Measurements from ENCODE around the gene CCDC97. TPM values are rescaled to one million over a fixed set of nuclear protein-coding genes. Genes with fewer than 3 reads are reported as not detected.

CCDC97 gene
- total RNA-seq, 1 experiment from 2014 or later: 23.0 TPM

DNA sequence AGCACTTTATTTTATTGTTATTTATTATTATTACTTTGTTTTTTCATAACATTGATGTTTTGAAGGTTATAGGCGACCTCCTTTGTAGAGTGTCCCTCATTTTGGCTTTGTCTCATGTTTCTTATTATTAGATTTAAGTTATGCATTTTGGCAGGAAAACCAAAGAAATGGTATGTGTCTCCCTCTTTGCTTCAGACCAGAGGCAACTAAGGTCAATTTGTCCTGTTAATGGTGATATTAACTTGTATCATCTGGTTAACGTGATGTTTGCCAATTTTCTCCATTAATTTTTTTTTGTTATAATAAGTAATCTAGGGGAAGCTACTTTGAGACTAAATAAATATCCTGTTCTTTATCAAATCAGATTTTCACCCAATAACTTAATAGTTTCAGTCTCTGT lies 62.5 kb downstream of the CCDC97 start:
- BruUV-seq (replicated peaks): no TSS peak
- RAD21 ChIA-PET (ENCODE audit: low non-redundant PET in 1 of 2, low total read pairs in 2 of 2, uncharacterized antibody in 2 of 2, unreplicated experiment in 2 of 2): no interaction called here
- no peak overlapping the region for H2AFZ ChIP-seq (ENCODE audit: low read depth, low read length, poor library complexity, severe bottlenecking)
- intact Hi-C loops (cut with micrococcal nuclease): no loop called here
- H3K27ac ChIP-seq (ENCODE audit: low read depth, low read length): no peak overlapping the region
- DNase-seq (ENCODE audit: low read depth, low spot score) (no peak), ATAC-seq (no peak)
- no peaks in the 10 kb centered on the region for H3K79me2 ChIP-seq (ENCODE audit: insufficient read depth, low read length)
- no peak overlapping the region for H3K4me3 ChIP-seq (replicated peaks in 1 of 2; ENCODE audit: low read depth in 1 of 2, low read length in 2 of 2)
- H3K27me3 ChIP-seq (ENCODE audit: insufficient read depth, low read length): no peaks in the 10 kb centered on the region
- POLR2A ChIA-PET: interaction anchor here (1.5 kb wide), 1 partner anchor 9 kb away, joined by 3 read pairs; the partner anchor contains the start of gene B9D2
- peaks cover 0 to 13% of the 10 kb centered on the region in 2 experiments; a peak in 2 of 4 replicates for H3K4me1 ChIP-seq (ENCODE audit: control insufficient read depth in 1 of 2, insufficient read depth in 2 of 2, low read length in 2 of 2)
- H3K9me3 ChIP-seq (ENCODE audit: control insufficient read depth in 1 of 2, insufficient read depth in 1 of 2, low read depth in 1 of 2, low read length in 2 of 2): no peaks in the 10 kb centered on the region
- TF ChIP-seq, protein P1, sequence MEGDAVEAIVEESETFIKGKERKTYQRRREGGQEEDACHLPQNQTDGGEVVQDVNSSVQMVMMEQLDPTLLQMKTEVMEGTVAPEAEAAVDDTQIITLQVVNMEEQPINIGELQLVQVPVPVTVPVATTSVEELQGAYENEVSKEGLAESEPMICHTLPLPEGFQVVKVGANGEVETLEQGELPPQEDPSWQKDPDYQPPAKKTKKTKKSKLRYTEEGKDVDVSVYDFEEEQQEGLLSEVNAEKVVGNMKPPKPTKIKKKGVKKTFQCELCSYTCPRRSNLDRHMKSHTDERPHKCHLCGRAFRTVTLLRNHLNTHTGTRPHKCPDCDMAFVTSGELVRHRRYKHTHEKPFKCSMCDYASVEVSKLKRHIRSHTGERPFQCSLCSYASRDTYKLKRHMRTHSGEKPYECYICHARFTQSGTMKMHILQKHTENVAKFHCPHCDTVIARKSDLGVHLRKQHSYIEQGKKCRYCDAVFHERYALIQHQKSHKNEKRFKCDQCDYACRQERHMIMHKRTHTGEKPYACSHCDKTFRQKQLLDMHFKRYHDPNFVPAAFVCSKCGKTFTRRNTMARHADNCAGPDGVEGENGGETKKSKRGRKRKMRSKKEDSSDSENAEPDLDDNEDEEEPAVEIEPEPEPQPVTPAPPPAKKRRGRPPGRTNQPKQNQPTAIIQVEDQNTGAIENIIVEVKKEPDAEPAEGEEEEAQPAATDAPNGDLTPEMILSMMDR (IDR thresholded peaks at IDR 0.05 in 2 of 3, conservative IDR thresholded peaks at IDR 0.05 in 1 of 3; ENCODE audit: borderline replicate concordance in 1 of 3, insufficient read depth in 1 of 3, low read depth in 2 of 3, low read length in 2 of 3): no peak
- TF ChIP-seq ZFX (IDR thresholded peaks at IDR 0.05) (no peak), CEBPB (IDR thresholded peaks at IDR 0.05; ENCODE audit: low read depth) (no peak), FOSL1 (IDR thresholded peaks at IDR 0.05; ENCODE audit: low read depth) (no peak), CBX3 (IDR thresholded peaks at IDR 0.05; ENCODE audit: low read depth) (no peak), EZH2 (IDR thresholded peaks at IDR 0.05) (no peak), YY1 (IDR thresholded peaks at IDR 0.05; ENCODE audit: extremely low read depth, insufficient replicate concordance, low read depth, low read length) (no peak), SRF (IDR thresholded peaks at IDR 0.05; ENCODE audit: low read depth) (no peak), SIN3A (IDR thresholded peaks at IDR 0.05; ENCODE audit: low read depth) (no peak), POLR2A (IDR thresholded peaks at IDR 0.05; ENCODE audit: borderline replicate concordance, extremely low read depth, insufficient read depth, insufficient read length) (no peak), RAD21 (IDR thresholded peaks at IDR 0.05; ENCODE audit: low read depth) (no peak), SP1 (IDR thresholded peaks at IDR 0.05; ENCODE audit: low read depth) (no peak)
- TF ChIP-seq, protein P2, sequence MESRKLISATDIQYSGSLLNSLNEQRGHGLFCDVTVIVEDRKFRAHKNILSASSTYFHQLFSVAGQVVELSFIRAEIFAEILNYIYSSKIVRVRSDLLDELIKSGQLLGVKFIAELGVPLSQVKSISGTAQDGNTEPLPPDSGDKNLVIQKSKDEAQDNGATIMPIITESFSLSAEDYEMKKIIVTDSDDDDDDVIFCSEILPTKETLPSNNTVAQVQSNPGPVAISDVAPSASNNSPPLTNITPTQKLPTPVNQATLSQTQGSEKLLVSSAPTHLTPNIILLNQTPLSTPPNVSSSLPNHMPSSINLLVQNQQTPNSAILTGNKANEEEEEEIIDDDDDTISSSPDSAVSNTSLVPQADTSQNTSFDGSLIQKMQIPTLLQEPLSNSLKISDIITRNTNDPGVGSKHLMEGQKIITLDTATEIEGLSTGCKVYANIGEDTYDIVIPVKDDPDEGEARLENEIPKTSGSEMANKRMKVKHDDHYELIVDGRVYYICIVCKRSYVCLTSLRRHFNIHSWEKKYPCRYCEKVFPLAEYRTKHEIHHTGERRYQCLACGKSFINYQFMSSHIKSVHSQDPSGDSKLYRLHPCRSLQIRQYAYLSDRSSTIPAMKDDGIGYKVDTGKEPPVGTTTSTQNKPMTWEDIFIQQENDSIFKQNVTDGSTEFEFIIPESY (IDR thresholded peaks at IDR 0.05; ENCODE audit: extremely low read depth, insufficient replicate concordance, low read length): no peak
- TF ChIP-seq, protein P3, sequence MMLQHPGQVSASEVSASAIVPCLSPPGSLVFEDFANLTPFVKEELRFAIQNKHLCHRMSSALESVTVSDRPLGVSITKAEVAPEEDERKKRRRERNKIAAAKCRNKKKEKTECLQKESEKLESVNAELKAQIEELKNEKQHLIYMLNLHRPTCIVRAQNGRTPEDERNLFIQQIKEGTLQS (IDR thresholded peaks at IDR 0.05): no peak
- TF ChIP-seq, protein P4, sequence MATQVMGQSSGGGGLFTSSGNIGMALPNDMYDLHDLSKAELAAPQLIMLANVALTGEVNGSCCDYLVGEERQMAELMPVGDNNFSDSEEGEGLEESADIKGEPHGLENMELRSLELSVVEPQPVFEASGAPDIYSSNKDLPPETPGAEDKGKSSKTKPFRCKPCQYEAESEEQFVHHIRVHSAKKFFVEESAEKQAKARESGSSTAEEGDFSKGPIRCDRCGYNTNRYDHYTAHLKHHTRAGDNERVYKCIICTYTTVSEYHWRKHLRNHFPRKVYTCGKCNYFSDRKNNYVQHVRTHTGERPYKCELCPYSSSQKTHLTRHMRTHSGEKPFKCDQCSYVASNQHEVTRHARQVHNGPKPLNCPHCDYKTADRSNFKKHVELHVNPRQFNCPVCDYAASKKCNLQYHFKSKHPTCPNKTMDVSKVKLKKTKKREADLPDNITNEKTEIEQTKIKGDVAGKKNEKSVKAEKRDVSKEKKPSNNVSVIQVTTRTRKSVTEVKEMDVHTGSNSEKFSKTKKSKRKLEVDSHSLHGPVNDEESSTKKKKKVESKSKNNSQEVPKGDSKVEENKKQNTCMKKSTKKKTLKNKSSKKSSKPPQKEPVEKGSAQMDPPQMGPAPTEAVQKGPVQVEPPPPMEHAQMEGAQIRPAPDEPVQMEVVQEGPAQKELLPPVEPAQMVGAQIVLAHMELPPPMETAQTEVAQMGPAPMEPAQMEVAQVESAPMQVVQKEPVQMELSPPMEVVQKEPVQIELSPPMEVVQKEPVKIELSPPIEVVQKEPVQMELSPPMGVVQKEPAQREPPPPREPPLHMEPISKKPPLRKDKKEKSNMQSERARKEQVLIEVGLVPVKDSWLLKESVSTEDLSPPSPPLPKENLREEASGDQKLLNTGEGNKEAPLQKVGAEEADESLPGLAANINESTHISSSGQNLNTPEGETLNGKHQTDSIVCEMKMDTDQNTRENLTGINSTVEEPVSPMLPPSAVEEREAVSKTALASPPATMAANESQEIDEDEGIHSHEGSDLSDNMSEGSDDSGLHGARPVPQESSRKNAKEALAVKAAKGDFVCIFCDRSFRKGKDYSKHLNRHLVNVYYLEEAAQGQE (IDR thresholded peaks at IDR 0.05; ENCODE audit: low read depth): no peak
- TF ChIP-seq, protein P5, sequence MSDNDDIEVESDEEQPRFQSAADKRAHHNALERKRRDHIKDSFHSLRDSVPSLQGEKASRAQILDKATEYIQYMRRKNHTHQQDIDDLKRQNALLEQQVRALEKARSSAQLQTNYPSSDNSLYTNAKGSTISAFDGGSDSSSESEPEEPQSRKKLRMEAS (IDR thresholded peaks at IDR 0.05): no peak
- CTCF ChIA-PET: interaction anchor here (0.7 kb wide), 1 partner anchor 8 kb away, joined by 3 read pairs; no protein-coding TSS in a partner anchor
- no peak overlapping the region for H3K9ac ChIP-seq (ENCODE audit: low read length)
- H3K36me3 ChIP-seq (ENCODE audit: control insufficient read depth in 1 of 2, insufficient read depth in 2 of 2, low read length in 2 of 2): no peaks in the 10 kb centered on the region
- H3K4me2 ChIP-seq (ENCODE audit: low read length): no peak overlapping the region
- no peaks in the 10 kb centered on the region for H3K9me2 ChIP-seq (ENCODE audit: insufficient read depth)
- no peaks in the 10 kb centered on the region for H4K20me1 ChIP-seq (ENCODE audit: insufficient read depth)

Data from HCT116 (cell line).